Esophagus squamous epithelium (tissue), 4 donors: Measurements from ENCODE around the gene FCHSD2.

Source experiments
- POLR2A ChIP-seq, 4 donors: fragments of 450-650 bp; IDR thresholded peaks; one replicate each; pipeline ENCODE4 v1.6.1; 2017; ENCODE audit warnings: antibody characterized with exemption in 4 of 4, mild to moderate bottlenecking in 4 of 4, moderate library complexity in 3 of 4
- TF ChIP-seq, protein P1 (sequence below), 6 experiments: fragments of 450-650 bp in 4 of 6; fragments of 200-600 bp in 2 of 6; sonication (generic) in 2 of 6; IDR thresholded peaks; one replicate each; pipeline ENCODE4 v1.5.1; 2016 to 2019; ENCODE audit warnings: antibody characterized with exemption in 6 of 6, mild to moderate bottlenecking in 4 of 6, moderate library complexity in 4 of 6

DNA sequence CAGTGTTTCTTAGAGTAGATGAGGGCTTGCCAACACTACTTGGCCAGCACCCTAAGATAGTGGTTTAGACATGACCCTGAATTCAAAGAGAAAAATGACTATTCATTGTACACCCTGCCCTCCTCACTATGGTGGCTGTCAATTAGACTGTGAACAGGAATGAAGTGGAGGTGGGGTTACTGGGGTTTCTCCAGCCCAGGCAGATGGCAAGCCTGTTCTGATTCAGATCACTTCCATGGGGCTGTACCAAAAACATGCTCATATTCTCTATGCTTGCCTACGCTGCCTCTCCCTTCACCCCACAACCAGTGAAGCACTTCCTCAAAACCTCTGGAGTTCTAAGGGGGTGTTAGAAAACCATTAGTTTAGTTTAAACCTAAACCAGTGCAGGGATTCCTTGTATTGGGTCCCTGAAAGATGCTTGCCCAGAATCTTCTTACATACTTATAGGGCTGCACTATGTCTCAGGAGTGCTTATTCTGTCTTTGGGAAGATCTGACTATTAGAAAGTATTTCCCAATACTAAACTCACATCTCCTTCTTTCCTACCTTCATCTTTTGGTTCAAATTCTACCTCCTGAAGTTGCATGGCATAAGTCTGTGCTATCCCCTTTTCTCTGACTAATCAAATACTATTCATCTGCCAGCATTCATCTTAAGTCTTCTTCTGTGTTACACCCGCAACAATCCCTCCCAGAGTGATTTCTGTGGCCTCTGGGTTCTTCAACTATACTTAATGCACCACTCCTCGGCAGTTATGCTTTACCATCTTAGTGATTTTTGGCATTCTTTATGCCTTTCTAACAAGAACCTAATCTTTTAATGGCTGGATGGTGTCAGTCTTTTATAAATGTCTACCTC lies 256.1 kb downstream of the FCHSD2 start:
- TF ChIP-seq, protein P1, sequence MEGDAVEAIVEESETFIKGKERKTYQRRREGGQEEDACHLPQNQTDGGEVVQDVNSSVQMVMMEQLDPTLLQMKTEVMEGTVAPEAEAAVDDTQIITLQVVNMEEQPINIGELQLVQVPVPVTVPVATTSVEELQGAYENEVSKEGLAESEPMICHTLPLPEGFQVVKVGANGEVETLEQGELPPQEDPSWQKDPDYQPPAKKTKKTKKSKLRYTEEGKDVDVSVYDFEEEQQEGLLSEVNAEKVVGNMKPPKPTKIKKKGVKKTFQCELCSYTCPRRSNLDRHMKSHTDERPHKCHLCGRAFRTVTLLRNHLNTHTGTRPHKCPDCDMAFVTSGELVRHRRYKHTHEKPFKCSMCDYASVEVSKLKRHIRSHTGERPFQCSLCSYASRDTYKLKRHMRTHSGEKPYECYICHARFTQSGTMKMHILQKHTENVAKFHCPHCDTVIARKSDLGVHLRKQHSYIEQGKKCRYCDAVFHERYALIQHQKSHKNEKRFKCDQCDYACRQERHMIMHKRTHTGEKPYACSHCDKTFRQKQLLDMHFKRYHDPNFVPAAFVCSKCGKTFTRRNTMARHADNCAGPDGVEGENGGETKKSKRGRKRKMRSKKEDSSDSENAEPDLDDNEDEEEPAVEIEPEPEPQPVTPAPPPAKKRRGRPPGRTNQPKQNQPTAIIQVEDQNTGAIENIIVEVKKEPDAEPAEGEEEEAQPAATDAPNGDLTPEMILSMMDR (IDR thresholded peaks at IDR 0.05): no peak
- no peak for TF ChIP-seq POLR2A (IDR thresholded peaks at IDR 0.05)
